Lower leg skin (tissue), 4 donors: ENCODE data around the gene ERI3. TPM values are rescaled to one million over a fixed set of nuclear protein-coding genes. Genes with fewer than 3 reads are reported as not detected.

Source experiments
- DNase-seq, 2 donors: peaks; one replicate each; pipeline ENCODE4 v3.0.0-alpha.2; 2019; ENCODE audit warnings: low spot score in 2 of 2
- H3K4me3 ChIP-seq: fragments of 200-600 bp; sonication (generic); 2 replicates; pipeline ENCODE4 v1.5.1; 2017; ENCODE audit warnings: mild to moderate bottlenecking, low read depth; ENCODE audit not compliant: poor library complexity, severe bottlenecking
- CTCF ChIP-seq, 3 donors: fragments of 450-650 bp; IDR thresholded peaks; one replicate each; pipeline ENCODE4 v1.5.1; 2016; ENCODE audit warnings: antibody characterized with exemption in 3 of 3, mild to moderate bottlenecking in 3 of 3, moderate library complexity in 2 of 3
- POLR2A ChIP-seq, 2 donors: fragments of 450-650 bp; IDR thresholded peaks; one replicate each; pipeline ENCODE4 v1.6.1; 2016 to 2017; ENCODE audit warnings: antibody characterized with exemption in 2 of 2, mild to moderate bottlenecking in 1 of 2, moderate library complexity in 1 of 2
- WGBS, 2 donors: methylation state at CpG; one replicate each; pipeline ENCODE4 v1.1.5; 2018; 5-methylcytosine and 5-hydroxymethylcytosine counted together
- intact Hi-C: fragments of 100-400 bp; cut with DNase I; formaldehyde crosslinking; loops from one replicate; pipeline ENCODE4 v1.15.0; 2023; ENCODE audit warnings: low total_unique reads
- total RNA-seq, 4 donors: library from RNA; depleted of rRNA; stranded (reverse); fragments of >200 nt; gene quantifications; one replicate each; pipeline ENCODE4 v1.1.0, GENCODE V29; 2016

ERI3 gene
- total RNA-seq, 4 donors from 2014 or later = 28.3 to 43.3 (median 40.4) TPM

- no peak for DNase-seq
- intact Hi-C loops = loop anchor here (2.0 kb wide), 1 partner anchor 14 kb away; no protein-coding TSS in a partner anchor
- no peak for TF ChIP-seq CTCF (IDR thresholded peaks at IDR 0.05)
- no peak for TF ChIP-seq POLR2A (IDR thresholded peaks at IDR 0.05)
- 90 to 92% methylated on average over 3 of the region's 3 CpGs for WGBS, 2 donors
- H3K4me3 ChIP-seq = no peak overlapping the region
These were observed 18.4 kb downstream of the ERI3 start for GRCh38 chr1:44336668-44337067.

- DNase-seq = no peak
- 96 to 98% methylated on average over 3 of the region's 3 CpGs for WGBS, 2 donors
- TF ChIP-seq CTCF (IDR thresholded peaks at IDR 0.05) (no peak), POLR2A (IDR thresholded peaks at IDR 0.05) (no peak)
- no peak overlapping the region for H3K4me3 ChIP-seq
- intact Hi-C loops = no loop called here
These were observed 20.1 kb downstream of the ERI3 start for GRCh38 chr1:44334968-44335367.

DNA sequence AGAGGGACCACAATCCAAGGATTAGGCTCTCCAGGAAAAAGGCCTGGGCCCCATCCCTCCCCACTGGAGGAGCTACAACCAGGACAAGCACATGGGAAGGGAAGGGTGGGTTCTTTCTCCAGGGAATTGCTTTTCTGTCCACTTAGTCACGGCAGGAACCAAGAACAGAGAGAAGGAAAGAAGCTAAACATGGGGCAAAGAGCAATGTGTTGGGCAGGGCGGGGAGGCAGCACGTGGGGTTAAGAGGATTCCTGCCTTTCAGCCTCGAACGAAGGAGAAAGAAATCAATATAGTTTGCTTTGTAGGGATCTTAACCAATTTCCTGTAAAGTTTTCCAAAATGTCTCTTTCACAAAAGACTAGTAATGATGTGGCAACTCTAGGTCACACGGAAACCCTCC is 21.7 kb downstream of the ERI3 start:
- no peak for DNase-seq
- H3K4me3 ChIP-seq = no peak overlapping the region
- WGBS, 2 donors = 88 to 91% methylated on average over 6 of the region's 6 CpGs
- TF ChIP-seq POLR2A (IDR thresholded peaks at IDR 0.05) (no peak), CTCF (IDR thresholded peaks at IDR 0.05) (no peak)
- intact Hi-C loops = no loop called here

GRCh38 chr1:44332505-44332904 is 22.6 kb downstream of the ERI3 start:
- no peak for TF ChIP-seq POLR2A (IDR thresholded peaks at IDR 0.05)
- no peak for TF ChIP-seq CTCF (IDR thresholded peaks at IDR 0.05)
- no peak for DNase-seq
- intact Hi-C loops = no loop called here
- WGBS, 2 donors = 93 to 95% methylated on average over 9 of the region's 9 CpGs
- no peak overlapping the region for H3K4me3 ChIP-seq

GRCh38 chr1:44330935-44331334 is 24.1 kb downstream of the ERI3 start:
- intact Hi-C loops = no loop called here
- no peak for TF ChIP-seq CTCF (IDR thresholded peaks at IDR 0.05)
- TF ChIP-seq POLR2A (IDR thresholded peaks at IDR 0.05) = no peak
- WGBS, 2 donors = 95 to 97% methylated on average over 2 of the region's 2 CpGs
- DNase-seq = no peak
- no peak overlapping the region for H3K4me3 ChIP-seq

DNA sequence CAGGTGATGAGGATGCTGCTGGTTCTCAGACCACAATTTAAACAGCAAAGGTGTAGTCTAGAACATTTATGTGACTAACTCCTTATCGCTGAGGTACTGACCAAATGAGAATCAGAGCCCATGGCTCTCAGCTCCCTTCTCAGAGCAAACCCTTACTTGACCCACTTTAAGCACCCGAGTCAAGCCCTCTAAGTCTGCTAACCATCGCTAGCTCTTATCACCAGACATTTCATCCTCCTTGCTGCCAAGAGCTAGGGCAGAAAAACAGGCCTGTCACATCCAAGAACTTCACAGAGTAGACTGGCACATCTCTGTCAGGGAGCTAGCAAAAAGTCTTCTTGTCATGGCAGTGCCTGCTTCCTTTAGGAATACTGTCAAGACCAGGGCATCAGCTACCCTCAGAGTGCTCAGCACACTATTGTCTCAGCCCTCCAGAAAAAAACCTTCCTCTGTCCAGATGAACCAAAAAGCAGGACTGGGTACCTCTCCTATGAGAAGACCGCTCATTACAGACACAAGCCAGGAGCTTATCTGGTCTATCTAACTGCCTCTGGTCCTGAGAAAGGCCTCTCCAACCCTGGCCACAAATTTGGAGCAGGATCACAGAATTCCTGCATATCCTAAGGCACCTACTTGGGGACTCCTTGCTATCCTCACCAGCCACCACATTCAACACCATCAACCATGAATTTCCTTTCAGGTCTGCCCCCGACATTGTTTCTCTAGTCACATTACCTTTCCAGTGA is 26.2 kb downstream of the ERI3 start:
- WGBS, 2 donors = 77 to 80% methylated on average over 5 of the region's 5 CpGs
- intact Hi-C loops = no loop called here
- DNase-seq = no peak
- H3K4me3 ChIP-seq = no peak overlapping the region
- TF ChIP-seq POLR2A (IDR thresholded peaks at IDR 0.05) (no peak), CTCF (IDR thresholded peaks at IDR 0.05) (no peak)
